WTC11 (cell line): ENCODE results near the gene ADGRV1. TPM values are rescaled to one million over a fixed set of nuclear protein-coding genes. Genes with fewer than 3 reads are reported as not detected.
"Not testable (repeated sequence)": the region's sequence is repeated elsewhere in the genome, so short reads cannot be mapped to it uniquely, and the experiment has no call there.

ENCODE experiments used
- ATAC-seq: fragments of 200-7000 bp; cut with Tn5 transposase; 2 replicates; pipeline ENCODE4 v1.10.0; 2021; ENCODE audit warnings: mild to moderate bottlenecking, moderate library complexity
- CTCF ChIA-PET: fragments of 300-600 bp; sonication (Branson Sonifier 250); formaldehyde crosslinking; loops from one replicate; lab custom pipeline; 2021; ENCODE audit warnings: antibody characterized with exemption; lab: Charles Lee
- POLR2A ChIA-PET: fragments of 350-600 bp; sonication (Branson Sonifier 250); formaldehyde crosslinking; loops from one replicate; lab custom pipeline; 2021; ENCODE audit warnings: antibody characterized with exemption; lab: Charles Lee
- DNase-seq: peaks from one replicate; pipeline ENCODE4 v3.0.0; 2021; ENCODE audit warnings: low spot score
- H3K27ac Mint-ChIP-seq: 2 replicates; pipeline ENCODE4 v1.8.0; 2021; ENCODE audit warnings: mixed read lengths
- H3K27me3 Mint-ChIP-seq: 2 replicates; pipeline ENCODE4 v1.8.0; 2021; ENCODE audit warnings: low read depth, mild to moderate bottlenecking, moderate library complexity, mixed read lengths
- H3K36me3 Mint-ChIP-seq: 2 replicates; pipeline ENCODE4 v1.8.0; 2021; ENCODE audit warnings: mixed read lengths
- H3K4me1 Mint-ChIP-seq: 2 replicates; pipeline ENCODE4 v1.8.0; 2022; ENCODE audit warnings: mixed read lengths
- H3K4me3 Mint-ChIP-seq: 2 replicates; pipeline ENCODE4 v1.8.0; 2021; ENCODE audit warnings: mild to moderate bottlenecking, moderate library complexity, mixed read lengths
- H3K9me3 Mint-ChIP-seq: 2 replicates; pipeline ENCODE4 v1.8.0; 2021; ENCODE audit warnings: mixed read lengths
- CBFB ChIP-seq: sonication (generic); formaldehyde crosslinking; IDR thresholded peaks from 2 replicates; pipeline ENCODE4 v1.8.1; 2022; ENCODE audit warnings: mild to moderate bottlenecking, low read depth, missing genetic modification reagents
- E2F4 ChIP-seq: sonication (generic); formaldehyde crosslinking; IDR thresholded peaks from 2 replicates; pipeline ENCODE4 v1.8.1; 2022; ENCODE audit warnings: low read depth, mild to moderate bottlenecking, moderate library complexity, missing genetic modification reagents, borderline replicate concordance
- ELF4 ChIP-seq: sonication (generic); formaldehyde crosslinking; IDR thresholded peaks from 2 replicates; pipeline ENCODE4 v1.8.1; 2022; ENCODE audit warnings: low read depth, mild to moderate bottlenecking, moderate library complexity, missing genetic modification reagents
- ERG ChIP-seq: fragments of 250-450 bp; sonication (Bioruptor Pico); IDR thresholded peaks from 2 replicates; pipeline ENCODE4 v1.8.0; 2021; ENCODE audit warnings: mild to moderate bottlenecking
- FOXK1 ChIP-seq: sonication (generic); formaldehyde crosslinking; IDR thresholded peaks from 2 replicates; pipeline ENCODE4 v1.8.0; 2022; ENCODE audit warnings: mild to moderate bottlenecking, moderate library complexity, missing genetic modification reagents
- FOXP4 ChIP-seq: sonication (generic); formaldehyde crosslinking; IDR thresholded peaks from 2 replicates; pipeline ENCODE4 v1.8.0; 2022; ENCODE audit warnings: mild to moderate bottlenecking, missing genetic modification reagents
- GABPB1 ChIP-seq: sonication (generic); formaldehyde crosslinking; IDR thresholded peaks from 2 replicates; pipeline ENCODE4 v1.8.1; 2023; ENCODE audit warnings: mild to moderate bottlenecking, missing genetic modification reagents
- GTF2I ChIP-seq: fragments of 250-450 bp; sonication (Bioruptor Pico); conservative IDR thresholded peaks from 2 replicates; pipeline ENCODE4 v1.4.0; 2021; ENCODE audit warnings: mild to moderate bottlenecking
- KAT7 ChIP-seq: sonication (generic); formaldehyde crosslinking; IDR thresholded peaks from 2 replicates; pipeline ENCODE4 v1.8.1; 2023; ENCODE audit warnings: missing genetic modification reagents, mild to moderate bottlenecking, borderline replicate concordance
- MAX ChIP-seq: sonication (generic); formaldehyde crosslinking; IDR thresholded peaks from 2 replicates; pipeline ENCODE4 v1.8.0; 2022; ENCODE audit warnings: mild to moderate bottlenecking, missing genetic modification reagents
- NFATC4 ChIP-seq: fragments of 250-450 bp; sonication (Bioruptor Pico); IDR thresholded peaks from 2 replicates; pipeline ENCODE4 v1.9.0; 2021; ENCODE audit warnings: mild to moderate bottlenecking
- RORB ChIP-seq: fragments of 250-450 bp; sonication (Bioruptor Pico); IDR thresholded peaks from 2 replicates; pipeline ENCODE4 v1.9.0; 2021; ENCODE audit warnings: mild to moderate bottlenecking
- TEAD4 ChIP-seq: sonication (generic); formaldehyde crosslinking; IDR thresholded peaks from 2 replicates; pipeline ENCODE4 v1.8.0; 2022; ENCODE audit warnings: mild to moderate bottlenecking, missing genetic modification reagents
- USF1 ChIP-seq: sonication (generic); formaldehyde crosslinking; IDR thresholded peaks from 2 replicates; pipeline ENCODE4 v1.8.0; 2022; ENCODE audit warnings: mild to moderate bottlenecking, missing genetic modification reagents
- ZNF512 ChIP-seq: sonication (generic); formaldehyde crosslinking; IDR thresholded peaks from 2 replicates; pipeline ENCODE4 v1.8.1; 2022; ENCODE audit warnings: missing genetic modification reagents, borderline replicate concordance
- total RNA-seq: library from RNA; stranded (reverse); gene quantifications from 3 replicates; pipeline ENCODE4 v1.2.3, GENCODE V29; 2021

ADGRV1 gene
- total RNA-seq, 1 experiment from 2014 or later = 74.5 TPM

- TF ChIP-seq GTF2I (CRISPR knock-in tag) (no peak), MAX (CRISPR knock-in tag) (no peak), ERG (CRISPR knock-in tag) (no peak), GABPB1 (CRISPR knock-in tag) (no peak), ELF4 (CRISPR knock-in tag) (no peak), TEAD4 (CRISPR knock-in tag) (no peak), FOXP4 (no peak), FOXK1 (CRISPR knock-in tag) (no peak), USF1 (CRISPR knock-in tag) (no peak), KAT7 (CRISPR knock-in tag) (no peak)
These were observed 39.7 kb downstream of the ADGRV1 start (continued) for GRCh38 chr5:90598293-90598692.

GRCh38 chr5:90600307-90600706 lies 41.7 kb downstream of the ADGRV1 start:
- H3K4me3 Mint-ChIP-seq, ATAC-seq, CTCF ChIA-PET, H3K4me1 Mint-ChIP-seq, DNase-seq, H3K27ac Mint-ChIP-seq, H3K27me3 Mint-ChIP-seq, POLR2A ChIA-PET: not testable (repeated sequence)
- Mint-ChIP-seq H3K36me3 (peaks cover 21% of the 10 kb centered on the region), H3K9me3 (peaks cover 13% of the 10 kb centered on the region)

GRCh38 chr5:90601468-90601867 lies 42.9 kb downstream of the ADGRV1 start:
- POLR2A ChIA-PET = no interaction called here
- H3K4me1 Mint-ChIP-seq = peaks cover 10% of the 10 kb centered on the region

More at GRCh38 chr5:90601468-90601867, 42.9 kb downstream of the ADGRV1 start:
- Mint-ChIP-seq H3K27ac (no peak overlapping the region), H3K36me3 (peaks cover 17% of the 10 kb centered on the region), H3K9me3 (peaks cover 10% of the 10 kb centered on the region), H3K27me3 (no peaks in the 10 kb centered on the region), H3K4me3 (no peak overlapping the region)
- TF ChIP-seq NFATC4 (CRISPR knock-in tag) (no peak), E2F4 (CRISPR knock-in tag) (no peak), ZNF512 (CRISPR knock-in tag) (no peak), CBFB (CRISPR knock-in tag) (no peak), RORB (CRISPR knock-in tag) (no peak)
- CTCF ChIA-PET = no interaction called here
- no peak for DNase-seq
- ATAC-seq = no peak
